K562 (cell line): ENCODE data around the gene ATG4C. TPM values are rescaled to one million over a fixed set of nuclear protein-coding genes. Genes with fewer than 3 reads are reported as not detected.
"Not testable (repeated sequence)": the region's sequence is repeated elsewhere in the genome, so short reads cannot be mapped to it uniquely, and the experiment has no call there.

Experiments
- ATAC-seq: fragments of 200-7000 bp; cut with Tn5 transposase; 3 replicates; pipeline ENCODE4 v1.9.1; 2020; ENCODE audit warnings: moderate library complexity
- BruUV-seq: library from RNA; stranded (reverse); fragments of 400-500 nt; replicated peaks from 2 replicates; lab custom pipeline; 2021; lab: Mats Ljungman, UMichigan
- CTCF ChIA-PET: fragments of 300-600 bp; formaldehyde crosslinking; extraction: SDS; loops from one replicate; lab custom pipeline; 2021; ENCODE audit warnings: low intra/inter-chr PET ratio; lab: Yijun Ruan, JAX
- POLR2A ChIA-PET: fragments of 300-600, 350-650 bp; sonication (Branson Sonifier 250); formaldehyde crosslinking; extraction: SDS; loops from one replicate; lab custom pipeline; 2021; ENCODE audit warnings: antibody characterized with exemption, inconsistent platforms; lab: Yijun Ruan, JAX
- DNase-seq, 4 experiments: peaks; one replicate each; pipeline versions ENCODE4 v3.0.0 to v3.0.0-alpha.2; 2011 to 2018; ENCODE audit warnings: low spot score in 3 of 4, mixed read lengths in 3 of 4; ENCODE audit errors: extremely low read depth in 1 of 4
- FAIRE-seq: peaks from 2 replicates; lab custom pipeline; 2011; peaks lifted over from hg19 to GRCh38; lab: Jason Lieb, UNC
- H2AFZ ChIP-seq: 2 replicates; pipeline ENCODE4 v1.6.0; 2011; ENCODE audit warnings: low read depth, low read length, control low read depth, inconsistent platforms
- H3K27ac ChIP-seq: fragments of 200-600 bp; 3 replicates; pipeline ENCODE4 v1.8.0; 2011; ENCODE audit warnings: low read depth, mild to moderate bottlenecking, control low read depth, inconsistent platforms, low read length, moderate library complexity, mixed read lengths; ENCODE audit errors: extremely low read depth
- H3K27me3 ChIP-seq, 2 experiments: fragments of 300-600 bp in 1 of 2; 2 replicates in 1 of 2; 3 replicates in 1 of 2; pipeline versions ENCODE4 v1.6.0 to v1.8.0; 2011; ENCODE audit warnings: inconsistent platforms in 2 of 2, low read length in 2 of 2, mild to moderate bottlenecking in 1 of 2, mixed read lengths in 1 of 2, moderate library complexity in 1 of 2; ENCODE audit not compliant: control insufficient read depth in 2 of 2, insufficient read depth in 2 of 2
- H3K36me3 ChIP-seq: fragments of 300-600 bp; 3 replicates; pipeline ENCODE4 v1.8.0; 2011; ENCODE audit warnings: mild to moderate bottlenecking, low read length, inconsistent platforms; ENCODE audit not compliant: control insufficient read depth, insufficient read depth
- H3K4me1 ChIP-seq, 2 experiments: fragments of 200-600 bp in 1 of 2; replicated peaks in 1 of 2; 2 replicates in 1 of 2; 3 replicates in 1 of 2; pipeline versions ENCODE4 v1.5.1 to v1.8.0; 2011; ENCODE audit warnings: inconsistent platforms in 2 of 2, low read length in 2 of 2, mild to moderate bottlenecking in 1 of 2, mixed read lengths in 1 of 2, moderate library complexity in 1 of 2; ENCODE audit not compliant: control insufficient read depth in 2 of 2, insufficient read depth in 2 of 2
- H3K4me2 ChIP-seq: 2 replicates; pipeline ENCODE4 v1.6.1; 2011; ENCODE audit warnings: low read length, control low read depth, inconsistent platforms, mixed read lengths; ENCODE audit not compliant: insufficient read depth
- H3K4me3 ChIP-seq: fragments of 200-600 bp; sonication (generic), shearing (Covaris generic); 2 replicates; pipeline ENCODE4 v1.5.1; 2016; ENCODE audit warnings: control low read depth, inconsistent platforms
- H3K79me2 ChIP-seq: fragments of 200-600 bp; 3 replicates; pipeline ENCODE4 v1.8.0; 2011; ENCODE audit warnings: low read length, inconsistent platforms; ENCODE audit not compliant: control insufficient read depth, insufficient read depth
- H3K9ac ChIP-seq, 2 experiments: 2 replicates each; pipeline versions ENCODE4 v1.6.0 to v1.6.1; 2011; ENCODE audit warnings: low read depth in 2 of 2, low read length in 2 of 2, control low read depth in 1 of 2, inconsistent platforms in 1 of 2, mild to moderate bottlenecking in 1 of 2, mixed read lengths in 1 of 2; ENCODE audit not compliant: insufficient read depth in 1 of 2
- H3K9me1 ChIP-seq: one replicate; pipeline ENCODE4 v1.6.0; 2011; ENCODE audit warnings: inconsistent platforms, mild to moderate bottlenecking, low read length, moderate library complexity; ENCODE audit not compliant: control insufficient read depth, insufficient read depth
- H3K9me3 ChIP-seq: replicated peaks from 2 replicates; pipeline ENCODE4 v1.5.1; 2011; ENCODE audit warnings: low read depth, low read length, inconsistent platforms; ENCODE audit not compliant: control insufficient read depth, insufficient read depth
- H4K20me1 ChIP-seq: replicated peaks from 2 replicates; pipeline ENCODE4 v1.6.1; 2011; ENCODE audit warnings: low read length, inconsistent platforms, mixed read lengths; ENCODE audit not compliant: control insufficient read depth, insufficient read depth
- C11orf30 ChIP-seq: fragments of 450-650 bp; IDR thresholded peaks from 2 replicates; pipeline ENCODE4 v1.6.1; 2016; ENCODE audit warnings: low read depth, mild to moderate bottlenecking
- PKNOX1 ChIP-seq: fragments of 450-650 bp; IDR thresholded peaks from 2 replicates; pipeline ENCODE4 v1.6.1; 2016
- ZNF316 ChIP-seq: fragments of 450-650 bp; IDR thresholded peaks from 2 replicates; pipeline ENCODE4 v1.6.1; 2016
- WGBS: fragments of 100-300 bp; shearing (Covaris generic); methylation state at CpG from one replicate; pipeline ENCODE4 v1.1.6; 2016; ENCODE audit warnings: low coverage, mixed read lengths; ENCODE audit not compliant: insufficient coverage; ENCODE audit errors: missing lambda C conversion rate; 5-methylcytosine and 5-hydroxymethylcytosine counted together
- in situ Hi-C: fragments of 300-500 bp; cut with MboI; formaldehyde crosslinking; loops from 4 replicates; pipeline ENCODE4 v1.15.0; 2018; ENCODE audit warnings: inconsistent platforms, mixed read lengths
- intact Hi-C: fragments of 100-400 bp; cut with micrococcal nuclease; formaldehyde crosslinking; loops from 2 replicates; pipeline ENCODE4 v1.14.2; 2022
- polyA plus RNA-seq, 8 experiments: library from polyadenylated mRNA; depleted of rRNA in 4 of 8; stranded (reverse) in 5 of 8; unstranded in 3 of 8; fragments of >200 nt; fragmentation: Nextera tagmentation in 2 of 8; fragmentation: Illumina TruSeq in 1 of 8; extraction: Ambion mirVana in 2 of 8; extraction: Trizol in 1 of 8; gene quantifications; 2 replicates each; pipeline versions ENCODE4 v1.2.1 to v1.2.3, GENCODE V29; 2011 to 2014; ENCODE audit warnings: inconsistent platforms in 1 of 8, missing spikeins in 1 of 8
- total RNA-seq, 7 experiments: library from RNA; depleted of rRNA in 6 of 7; stranded (reverse); fragments of >200 nt in 6 of 7; fragmentation: Illumina TruSeq in 2 of 7; extraction: Trizol in 2 of 7; gene quantifications; 2 replicates each; pipeline versions ENCODE4 v1.2.1 to v1.2.3, GENCODE V29; 2011 to 2021; ENCODE audit warnings: low replicate concordance in 1 of 7

Gene ATG4C
- total and polyA plus RNA-seq, 9 of the 15 experiments (the other 6 are each of a cell fraction or from before 2014, with no cell fraction given) = 7.6 to 35.8 (median 16.1) TPM

- H3K4me3 ChIP-seq, H3K36me3 ChIP-seq, H3K4me1 ChIP-seq, H3K9me1 ChIP-seq, BruUV-seq, FAIRE-seq, H3K27me3 ChIP-seq, intact Hi-C loops, H3K9me3 ChIP-seq, H3K79me2 ChIP-seq, CTCF ChIA-PET, H2AFZ ChIP-seq, DNase-seq, H3K27ac ChIP-seq, POLR2A ChIA-PET, H3K4me2 ChIP-seq, H3K9ac ChIP-seq, in situ Hi-C loops, H4K20me1 ChIP-seq, ATAC-seq: not testable (repeated sequence)
- 54% methylated on average over 13 of the region's 30 CpGs for WGBS
Measured at GRCh38 chr1:62761223-62761870, 22.6 kb upstream of the ATG4C start.

- CTCF ChIA-PET, H3K27ac ChIP-seq, H3K36me3 ChIP-seq, H3K4me1 ChIP-seq, in situ Hi-C loops, H3K27me3 ChIP-seq, H3K9me1 ChIP-seq, ATAC-seq, H3K4me3 ChIP-seq, H3K9me3 ChIP-seq, H2AFZ ChIP-seq, H4K20me1 ChIP-seq, DNase-seq, intact Hi-C loops, H3K4me2 ChIP-seq, FAIRE-seq, H3K9ac ChIP-seq, BruUV-seq, H3K79me2 ChIP-seq: not testable (repeated sequence)
- POLR2A ChIA-PET = interaction anchor here (0.8 kb wide), 1 partner anchor 144 kb away, joined by 3 read pairs; no protein-coding TSS in a partner anchor
- TF ChIP-seq C11orf30 (peak; percentile 26), ZNF316 (peak; percentile 52; the same call in 1 of the 2 replicates), PKNOX1 (peak; percentile 60; the same call in 1 of the 2 replicates)
- 14% methylated on average over 3 of the region's 4 CpGs for WGBS
Measured at GRCh38 chr1:62762027-62762426, 21.9 kb upstream of the ATG4C start.
